HG02588 (cell line): ENCODE results near the gene SARM1.

Experiments
- ATAC-seq: cut with Tn5 transposase; IDR thresholded peaks from one replicate; pipeline ENCODE4 v1.9.1; 2021; ENCODE audit warnings: mild to moderate bottlenecking, moderate library complexity; ENCODE audit not compliant: unreplicated experiment

The SARM1 gene

GRCh38 chr17:28340374-28340773 lies 31.1 kb upstream of the SARM1 start:
- ATAC-seq = no peak

- ATAC-seq = no peak
Measured at GRCh38 chr17:28341516-28341915, 30.0 kb upstream of the SARM1 start.

- no peak for ATAC-seq
Measured at GRCh38 chr17:28342313-28342712, 29.2 kb upstream of the SARM1 start.

GRCh38 chr17:28343491-28343932 lies 28.0 kb upstream of the SARM1 start:
- ATAC-seq = no peak

GRCh38 chr17:28344011-28344410 lies 27.5 kb upstream of the SARM1 start:
- no peak for ATAC-seq

- no peak for ATAC-seq
Measured at GRCh38 chr17:28344435-28344901, 27.0 kb upstream of the SARM1 start.

GRCh38 chr17:28345419-28346198 lies 25.9 kb upstream of the SARM1 start:
- ATAC-seq = no peak

GRCh38 chr17:28346199-28346580 lies 25.3 kb upstream of the SARM1 start:
- ATAC-seq = no peak

- no peak for ATAC-seq
Measured at GRCh38 chr17:28346746-28347246, 24.7 kb upstream of the SARM1 start.

- ATAC-seq = no peak
Measured at GRCh38 chr17:28347261-28347891, 24.1 kb upstream of the SARM1 start.

GRCh38 chr17:28348979-28349378 lies 22.5 kb upstream of the SARM1 start:
- ATAC-seq = no peak

- ATAC-seq = no peak
Measured at GRCh38 chr17:28350271-28350670, 21.2 kb upstream of the SARM1 start.

- ATAC-seq = peak; percentile 95
Measured at GRCh38 chr17:28357061-28357900, 14.2 kb upstream of the SARM1 start, which contains the start of gene POLDIP2. Gene POLDIP2 (minus strand): TSS chr17:28357527. CDS start chr17:28357448, 79 bp downstream.

GRCh38 chr17:28357901-28358197 lies 13.6 kb upstream of the SARM1 start:
- ATAC-seq = no peak

GRCh38 chr17:28363186-28363585 lies 8.3 kb upstream of the SARM1 start:
- ATAC-seq = no peak

GRCh38 chr17:28363776-28364650 lies 7.5 kb upstream of the SARM1 start:
- no peak for ATAC-seq

GRCh38 chr17:28364665-28365363 lies 6.7 kb upstream of the SARM1 start, which contains the start of gene SEBOX:
Gene SEBOX (minus strand): TSS chr17:28365199. CDS start chr17:28365151, 48 bp downstream.
- ATAC-seq = no peak

GRCh38 chr17:28365487-28365886 lies 6.0 kb upstream of the SARM1 start:
- ATAC-seq = no peak

- ATAC-seq = no peak
Measured at GRCh38 chr17:28366605-28367004, 4.9 kb upstream of the SARM1 start.
